GM21367 (cell line): ENCODE data around the gene HDHD5.
A peak's percentile ranks its signal among the peaks of the same experiment; 100 is the strongest.

Experiments used
- ATAC-seq: cut with Tn5 transposase; IDR thresholded peaks from one replicate; pipeline ENCODE4 v1.9.1; 2021; ENCODE audit not compliant: unreplicated experiment

Gene HDHD5

GRCh38 chr22:17158568-17159503, at the start of gene HDHD5:
HDHD5 (minus strand) TSS chr22:17159277; CDS start chr22:17159251, 26 bp downstream.
- ATAC-seq, result peak; percentile 77

GRCh38 chr22:17205432-17205831, 46.4 kb upstream of the HDHD5 start:
- ATAC-seq, result no peak

GRCh38 chr22:17201285-17201945, 42.3 kb upstream of the HDHD5 start:
- no peak for ATAC-seq

- ATAC-seq, result no peak
Measured at GRCh38 chr22:17199003-17199731, 40.1 kb upstream of the HDHD5 start.

DNA sequence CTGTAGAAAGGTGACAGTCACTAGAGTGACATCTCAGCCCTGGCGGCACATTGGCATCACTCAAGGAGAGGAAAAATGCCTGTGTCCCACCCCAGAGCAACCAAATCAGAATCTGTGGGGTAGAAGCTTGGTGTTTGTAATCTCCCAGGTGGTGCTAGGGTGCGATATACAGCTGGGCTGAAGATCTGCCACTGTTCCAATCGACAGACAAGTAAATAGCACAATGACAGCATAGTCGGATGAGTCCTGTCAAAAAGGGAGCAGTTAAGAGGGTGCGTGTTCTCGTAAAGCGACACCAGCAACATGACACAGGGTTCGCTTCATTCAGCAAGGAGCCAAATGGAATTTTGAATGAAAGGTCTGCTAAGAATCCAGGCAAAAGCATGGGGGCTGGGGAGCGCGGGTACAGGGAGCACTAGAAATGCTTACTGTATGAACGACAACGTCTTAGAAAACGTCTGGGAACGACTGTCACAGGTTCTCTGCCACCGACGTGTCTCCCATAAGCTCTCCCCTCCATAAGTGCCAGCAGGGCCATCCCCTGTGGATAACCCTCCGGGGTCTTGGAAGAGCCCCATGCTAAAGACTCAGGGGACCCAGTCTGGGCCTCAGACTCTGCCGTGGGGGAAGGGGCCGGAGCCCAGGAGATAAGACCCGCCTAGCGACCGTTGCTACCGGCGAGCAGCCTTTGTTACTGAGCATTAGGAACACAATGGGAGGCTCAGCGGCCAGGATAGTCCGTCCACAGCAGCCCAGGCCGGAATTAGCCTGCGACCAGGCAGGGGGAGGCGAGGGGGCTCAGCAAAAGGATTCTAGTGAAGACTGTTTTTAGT, 39.3 kb upstream of the HDHD5 start:
- no peak for ATAC-seq

DNA sequence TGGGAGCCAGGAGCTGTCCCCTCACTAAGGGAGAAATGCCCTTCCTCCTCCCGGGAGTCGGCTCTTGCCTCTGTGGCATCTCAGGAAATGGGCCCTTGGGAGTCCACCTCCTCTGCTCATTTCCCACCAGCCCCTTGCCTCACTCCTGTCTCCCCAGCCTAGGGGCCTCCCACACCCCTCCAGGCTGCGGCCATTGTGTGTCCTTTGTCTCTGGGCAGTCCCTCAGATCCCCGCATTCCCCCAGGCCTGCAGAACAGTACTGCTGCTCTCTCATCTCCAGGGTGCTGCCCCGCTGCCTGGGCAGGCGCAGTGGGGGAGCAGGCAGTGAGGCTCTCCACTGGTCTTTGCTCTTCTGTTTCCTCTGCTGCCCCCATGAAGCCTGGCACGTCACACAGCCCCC, 35.1 kb upstream of the HDHD5 start:
- no peak for ATAC-seq

DNA sequence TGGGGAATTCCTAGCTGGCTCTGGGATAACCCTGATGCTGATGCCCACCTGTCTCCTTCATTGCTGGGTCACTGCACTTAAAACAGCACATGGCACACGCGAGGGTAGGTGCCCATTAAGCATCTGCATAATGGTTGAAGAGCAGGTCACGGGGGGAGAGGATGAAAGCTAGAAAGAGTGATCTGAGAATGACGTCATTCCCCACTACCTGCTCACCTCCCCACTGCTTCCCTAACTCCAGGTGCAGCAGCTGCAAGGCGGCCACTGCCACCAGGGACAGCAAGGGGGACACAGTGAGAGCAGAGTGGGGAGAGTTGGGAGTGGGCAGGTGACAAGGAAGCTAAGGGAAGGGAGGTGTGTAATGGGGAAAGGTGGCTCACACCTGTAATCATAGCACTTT, 33.1 kb upstream of the HDHD5 start:
- ATAC-seq, result no peak

- ATAC-seq, result no peak
Measured at GRCh38 chr22:17191163-17191784, 32.2 kb upstream of the HDHD5 start.

- ATAC-seq, result no peak
Measured at GRCh38 chr22:17190702-17191101, 31.6 kb upstream of the HDHD5 start.

GRCh38 chr22:17176715-17177114, 17.6 kb upstream of the HDHD5 start:
- ATAC-seq, result no peak

DNA sequence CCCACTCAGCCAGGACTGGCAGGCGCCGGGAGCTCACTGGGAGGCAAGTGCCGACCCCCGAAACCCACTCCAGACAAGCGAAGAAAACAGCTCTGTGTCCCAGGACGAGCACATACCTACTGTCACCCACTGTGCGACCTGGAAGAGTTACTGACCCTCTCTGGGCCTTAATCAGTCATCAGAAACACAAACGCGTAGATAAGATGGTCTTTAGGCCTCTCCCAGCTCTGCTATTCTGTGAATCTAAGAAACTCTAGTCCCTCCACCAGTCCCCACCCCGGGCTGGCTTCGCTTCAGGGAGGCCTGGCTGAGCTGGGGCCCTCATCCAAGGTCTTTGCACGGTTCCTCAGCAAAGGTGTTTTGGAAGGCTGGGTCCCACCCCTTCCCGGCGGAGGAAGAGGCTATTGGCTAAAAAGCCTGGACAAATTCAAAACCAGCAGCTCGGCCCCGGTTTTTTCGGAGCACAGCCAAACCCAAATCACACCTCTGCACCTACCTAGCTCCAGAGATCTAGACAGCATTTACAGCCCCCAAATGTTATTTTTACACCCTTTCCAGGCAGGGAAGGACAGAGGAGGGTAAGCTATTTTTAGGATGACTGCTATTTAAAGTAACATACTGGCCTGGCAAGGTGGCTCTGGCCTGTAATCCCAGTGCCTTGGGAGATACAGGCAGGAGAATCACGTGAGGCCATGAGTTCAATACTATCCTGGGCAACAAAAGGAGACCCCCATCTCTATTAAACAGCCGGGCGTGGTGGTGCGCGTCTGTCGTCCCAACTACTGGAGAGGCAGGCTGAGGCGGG, 13.2 kb upstream of the HDHD5 start:
- ATAC-seq, result no peak

- ATAC-seq, result peak; percentile 91
Measured at GRCh38 chr22:17171153-17172028, 12.3 kb upstream of the HDHD5 start.

DNA sequence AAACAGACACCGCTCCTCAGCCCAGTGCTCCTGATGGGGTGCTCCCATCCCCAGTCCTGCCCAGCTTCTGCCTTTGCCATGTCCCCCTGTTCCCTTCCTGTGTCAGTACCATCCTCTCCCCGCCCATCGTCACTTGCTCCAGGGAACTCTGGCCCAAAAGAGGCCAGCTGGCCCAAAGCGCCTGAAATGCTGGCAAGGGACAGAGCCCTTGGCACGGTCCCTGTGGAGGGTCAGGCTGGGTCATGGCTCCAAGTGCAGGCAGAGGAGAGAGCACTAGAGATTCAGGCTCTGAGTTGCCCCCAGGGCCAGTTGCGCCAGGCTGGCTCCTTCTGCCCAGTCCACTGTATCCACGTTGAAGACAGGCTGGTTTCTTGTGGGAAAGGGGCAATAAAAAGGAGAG, 8.4 kb upstream of the HDHD5 start:
- ATAC-seq, result no peak

GRCh38 chr22:17164392-17165024, 5.4 kb upstream of the HDHD5 start:
- no peak for ATAC-seq

- no peak for ATAC-seq
Measured at GRCh38 chr22:17162731-17163130, 3.7 kb upstream of the HDHD5 start.

DNA sequence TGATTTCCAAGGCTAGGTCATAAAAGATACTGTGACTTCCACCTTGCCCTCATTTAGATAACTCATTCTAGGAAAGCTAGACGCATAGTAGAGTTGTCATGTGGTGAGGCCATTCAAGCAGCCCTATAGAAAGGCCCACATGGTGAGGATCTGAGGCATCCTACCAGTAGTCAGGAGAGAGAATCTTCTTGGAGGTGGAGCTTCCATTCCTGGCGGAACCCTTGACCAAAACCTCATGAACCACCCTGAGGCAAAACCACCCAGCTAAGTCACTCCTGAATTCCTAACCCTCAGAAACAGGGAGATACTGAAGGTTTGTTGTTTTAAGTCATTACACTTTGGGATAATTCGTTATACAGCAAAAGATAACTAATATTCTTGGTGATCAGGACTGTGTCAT, 2.9 kb upstream of the HDHD5 start:
- ATAC-seq, result no peak

DNA sequence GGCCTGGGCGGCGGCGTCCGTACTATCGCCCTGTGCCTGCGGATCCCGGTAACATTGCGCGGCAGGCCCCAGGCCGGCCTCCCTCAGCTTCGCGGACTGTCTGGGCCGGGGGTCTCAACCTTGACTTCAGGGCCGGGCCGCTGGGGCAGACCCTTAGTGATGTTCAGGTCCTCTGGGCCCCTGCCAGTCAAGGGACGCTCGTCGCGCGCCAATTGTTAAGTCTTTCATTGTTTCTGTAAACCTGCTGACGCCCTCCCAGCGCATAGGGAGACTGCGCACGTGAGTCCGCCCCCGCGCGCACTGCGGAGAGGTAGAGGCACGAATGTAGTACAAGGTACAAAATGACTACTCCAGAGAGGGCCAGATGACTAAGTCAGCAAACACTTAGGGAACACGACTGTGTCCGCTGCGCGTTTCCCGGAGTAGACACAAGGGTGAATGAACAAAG, 451 bp upstream of the HDHD5 start:
- no peak for ATAC-seq

GRCh38 chr22:17158176-17158567, 905 bp downstream of the HDHD5 start:
- ATAC-seq, result no peak
